Measurements from ENCODE around the gene EPS8. TPM values are rescaled to one million over a fixed set of nuclear protein-coding genes. Genes with fewer than 3 reads are reported as not detected.

EPS8 gene
- total RNA-seq, 1 experiment from 2014 or later: 13.9 TPM

- no peaks in the 10 kb centered on the region for H3K9me3 ChIP-seq
- H3K9me3 Mint-ChIP-seq (ENCODE audit: unreplicated experiment): no peaks in the 10 kb centered on the region
- TF ChIP-seq CTCF (IDR thresholded peaks at IDR 0.05; ENCODE audit: insufficient read depth in 1 of 2, low read depth in 1 of 2, low read length in 1 of 2, severe bottlenecking in 1 of 2, unreplicated experiment in 1 of 2): no peak
- no peak overlapping the region for H3K4me3 Mint-ChIP-seq (ENCODE audit: unreplicated experiment)
- no peaks in the 10 kb centered on the region for H3K36me3 ChIP-seq (ENCODE audit: control insufficient read depth, insufficient read depth, low read length)
- no peaks in the 10 kb centered on the region for H3K27me3 Mint-ChIP-seq (ENCODE audit: insufficient read depth, unreplicated experiment)
- peaks cover 22% of the 10 kb centered on the region for H3K4me1 ChIP-seq
- peaks cover 24% of the 10 kb centered on the region for H3K4me1 Mint-ChIP-seq (ENCODE audit: low read depth, unreplicated experiment)
- no peaks in the 10 kb centered on the region for H3K36me3 Mint-ChIP-seq (ENCODE audit: insufficient read depth, unreplicated experiment)
- no peak overlapping the region for H3K4me3 ChIP-seq (ENCODE audit: low read depth, low read length)
- no peak for DNase-seq
- ChIA-PET POLR2A (no interaction called here), CTCF (interaction anchor here (0.5 kb wide), 1 partner anchor 149 kb away, joined by 3 read pairs; no protein-coding TSS in a partner anchor)
- intact Hi-C loops (cut with micrococcal nuclease; ENCODE audit: unreplicated experiment): no loop called here
- no TSS peak for BruUV-seq (replicated peaks)
- no peak overlapping the region for H3K27ac Mint-ChIP-seq (ENCODE audit: unreplicated experiment)
- no peaks in the 10 kb centered on the region for H3K27me3 ChIP-seq (replicated peaks; ENCODE audit: control insufficient read depth, insufficient read depth, low read length)
Observed at GRCh38 chr12:15709551-15709950, 79.6 kb downstream of the EPS8 start.

GRCh38 chr12:15708396-15709076 lies 80.7 kb downstream of the EPS8 start:
- Mint-ChIP-seq H3K36me3 (ENCODE audit: insufficient read depth, unreplicated experiment) (no peaks in the 10 kb centered on the region), H3K27ac (ENCODE audit: unreplicated experiment) (no peak overlapping the region), H3K27me3 (ENCODE audit: insufficient read depth, unreplicated experiment) (no peaks in the 10 kb centered on the region), H3K4me1 (ENCODE audit: low read depth, unreplicated experiment) (peaks cover 19% of the 10 kb centered on the region), H3K9me3 (ENCODE audit: unreplicated experiment) (no peaks in the 10 kb centered on the region), H3K4me3 (ENCODE audit: unreplicated experiment) (no peak overlapping the region)
- no peaks in the 10 kb centered on the region for H3K9me3 ChIP-seq
- H3K4me3 ChIP-seq (ENCODE audit: low read depth, low read length): no peak overlapping the region
- BruUV-seq (replicated peaks): no TSS peak
- no peaks in the 10 kb centered on the region for H3K36me3 ChIP-seq (ENCODE audit: control insufficient read depth, insufficient read depth, low read length)
- H3K27me3 ChIP-seq (replicated peaks; ENCODE audit: control insufficient read depth, insufficient read depth, low read length): no peaks in the 10 kb centered on the region
- peaks cover 18% of the 10 kb centered on the region for H3K4me1 ChIP-seq
- ChIA-PET POLR2A (no interaction called here), CTCF (no interaction called here)
- intact Hi-C loops (cut with micrococcal nuclease; ENCODE audit: unreplicated experiment): no loop called here
- no peak for DNase-seq
- TF ChIP-seq CTCF (IDR thresholded peaks at IDR 0.05; ENCODE audit: insufficient read depth in 1 of 2, low read depth in 1 of 2, low read length in 1 of 2, severe bottlenecking in 1 of 2, unreplicated experiment in 1 of 2): no peak

- H3K4me3 ChIP-seq (ENCODE audit: low read depth, low read length): no peak overlapping the region
- H3K36me3 ChIP-seq (ENCODE audit: control insufficient read depth, insufficient read depth, low read length): no peaks in the 10 kb centered on the region
- TF ChIP-seq CTCF (IDR thresholded peaks at IDR 0.05; ENCODE audit: insufficient read depth in 1 of 2, low read depth in 1 of 2, low read length in 1 of 2, severe bottlenecking in 1 of 2, unreplicated experiment in 1 of 2): no peak
- no peaks in the 10 kb centered on the region for H3K27me3 Mint-ChIP-seq (ENCODE audit: insufficient read depth, unreplicated experiment)
- no peaks in the 10 kb centered on the region for H3K36me3 Mint-ChIP-seq (ENCODE audit: insufficient read depth, unreplicated experiment)
- H3K27ac Mint-ChIP-seq (ENCODE audit: unreplicated experiment): no peak overlapping the region
- no peaks in the 10 kb centered on the region for H3K27me3 ChIP-seq (replicated peaks; ENCODE audit: control insufficient read depth, insufficient read depth, low read length)
- no peak for DNase-seq
- no TSS peak for BruUV-seq (replicated peaks)
- 0 out of 2 replicates have a peak, but pooled peaks cover 13% of the 10 kb centered on the region for H3K4me1 ChIP-seq
- ChIA-PET POLR2A (no interaction called here), CTCF (no interaction called here)
- H3K4me1 Mint-ChIP-seq (ENCODE audit: low read depth, unreplicated experiment): peaks cover 10% of the 10 kb centered on the region
- H3K4me3 Mint-ChIP-seq (ENCODE audit: unreplicated experiment): no peak overlapping the region
- intact Hi-C loops (cut with micrococcal nuclease; ENCODE audit: unreplicated experiment): no loop called here
- no peaks in the 10 kb centered on the region for H3K9me3 ChIP-seq
- no peaks in the 10 kb centered on the region for H3K9me3 Mint-ChIP-seq (ENCODE audit: unreplicated experiment)
Observed at GRCh38 chr12:15707516-15708199, 81.5 kb downstream of the EPS8 start.

Measured in Caco-2 (cell line).